OCI-LY1 (cell line): ENCODE measurements around the gene GNAQ.

Experiments
- CTCF ChIP-seq: fragments of 200-600 bp; sonication (generic), shearing (Covaris generic); IDR thresholded peaks from 2 replicates; pipeline ENCODE4 v1.5.1; 2017; ENCODE audit warnings: mild to moderate bottlenecking, antibody characterized with exemption, low read length, moderate library complexity, mixed read lengths
- EZH2 ChIP-seq: fragments of 200-600 bp; sonication (generic), shearing (Covaris generic); IDR thresholded peaks from 2 replicates; pipeline ENCODE4 v1.8.0; 2017; ENCODE audit warnings: borderline replicate concordance, mixed run types, mild to moderate bottlenecking, antibody characterized with exemption, low read length, moderate library complexity, mixed read lengths

GRCh38 chr9:78006734-78007133 lies 24.9 kb downstream of the GNAQ start:
- TF ChIP-seq CTCF (no peak), EZH2 (no peak)
